ENCODE measurements around the gene KCNT1.

KCNT1 gene

GRCh38 chr9:135711881-135712280 lies 9.9 kb downstream of the KCNT1 start:
- Histone ChIP-seq H3K4me3 (ENCODE audit: low read depth, low read length) (no peak overlapping the region), H3K79me2 (ENCODE audit: control insufficient read depth, insufficient read depth, low read length, unreplicated experiment) (no peaks in the 10 kb centered on the region), H3K27ac (ENCODE audit: low read depth, low read length) (no peak overlapping the region), H2AFZ (ENCODE audit: low read length, unreplicated experiment) (no peak overlapping the region), H3K4me1 (ENCODE audit: control insufficient read depth, insufficient read depth, low read length, unreplicated experiment) (no peaks in the 10 kb centered on the region), H3K36me3 (ENCODE audit: insufficient read depth, low read length) (no peaks in the 10 kb centered on the region), H3K27me3 (ENCODE audit: insufficient read depth, low read length) (peaks cover 65% of the 10 kb centered on the region)

- no peaks in the 10 kb centered on the region for H3K4me1 ChIP-seq (ENCODE audit: control insufficient read depth, insufficient read depth, low read length, unreplicated experiment)
- no peak overlapping the region for H3K27ac ChIP-seq (ENCODE audit: low read depth, low read length)
- no peaks in the 10 kb centered on the region for H3K79me2 ChIP-seq (ENCODE audit: control insufficient read depth, insufficient read depth, low read length, unreplicated experiment)
- peaks cover 74% of the 10 kb centered on the region for H3K27me3 ChIP-seq (ENCODE audit: insufficient read depth, low read length)
- H3K4me3 ChIP-seq (ENCODE audit: low read depth, low read length) = no peak overlapping the region
- no peaks in the 10 kb centered on the region for H3K36me3 ChIP-seq (ENCODE audit: insufficient read depth, low read length)
- H2AFZ ChIP-seq (ENCODE audit: low read length, unreplicated experiment) = no peak overlapping the region
Observed at GRCh38 chr9:135712613-135713295, 10.8 kb downstream of the KCNT1 start.

- Histone ChIP-seq H3K27me3 (ENCODE audit: insufficient read depth, low read length) (peaks cover 66% of the 10 kb centered on the region), H3K4me1 (ENCODE audit: control insufficient read depth, insufficient read depth, low read length, unreplicated experiment) (peaks cover 4% of the 10 kb centered on the region), H3K79me2 (ENCODE audit: control insufficient read depth, insufficient read depth, low read length, unreplicated experiment) (no peaks in the 10 kb centered on the region), H2AFZ (ENCODE audit: low read length, unreplicated experiment) (no peak overlapping the region), H3K36me3 (ENCODE audit: insufficient read depth, low read length) (no peaks in the 10 kb centered on the region), H3K4me3 (ENCODE audit: low read depth, low read length) (no peak overlapping the region), H3K27ac (ENCODE audit: low read depth, low read length) (no peak overlapping the region)
Observed at GRCh38 chr9:135714242-135715055, 12.5 kb downstream of the KCNT1 start.

- peaks cover 66% of the 10 kb centered on the region for H3K27me3 ChIP-seq (ENCODE audit: insufficient read depth, low read length)
- no peak overlapping the region for H3K4me3 ChIP-seq (ENCODE audit: low read depth, low read length)
- no peaks in the 10 kb centered on the region for H3K36me3 ChIP-seq (ENCODE audit: insufficient read depth, low read length)
- no peak overlapping the region for H3K27ac ChIP-seq (ENCODE audit: low read depth, low read length)
- peaks cover 4% of the 10 kb centered on the region for H3K4me1 ChIP-seq (ENCODE audit: control insufficient read depth, insufficient read depth, low read length, unreplicated experiment)
- H2AFZ ChIP-seq (ENCODE audit: low read length, unreplicated experiment) = no peak overlapping the region
- no peaks in the 10 kb centered on the region for H3K79me2 ChIP-seq (ENCODE audit: control insufficient read depth, insufficient read depth, low read length, unreplicated experiment)
Observed at GRCh38 chr9:135715056-135715595, 13.1 kb downstream of the KCNT1 start.

GRCh38 chr9:135716045-135716444 lies 14.1 kb downstream of the KCNT1 start:
- Histone ChIP-seq H2AFZ (ENCODE audit: low read length, unreplicated experiment) (no peak overlapping the region), H3K36me3 (ENCODE audit: insufficient read depth, low read length) (no peaks in the 10 kb centered on the region), H3K4me1 (ENCODE audit: control insufficient read depth, insufficient read depth, low read length, unreplicated experiment) (peaks cover 4% of the 10 kb centered on the region), H3K4me3 (ENCODE audit: low read depth, low read length) (no peak overlapping the region), H3K27me3 (ENCODE audit: insufficient read depth, low read length) (peaks cover 66% of the 10 kb centered on the region), H3K79me2 (ENCODE audit: control insufficient read depth, insufficient read depth, low read length, unreplicated experiment) (no peaks in the 10 kb centered on the region), H3K27ac (ENCODE audit: low read depth, low read length) (no peak overlapping the region)

GRCh38 chr9:135717410-135717809 lies 15.4 kb downstream of the KCNT1 start:
- Histone ChIP-seq H2AFZ (ENCODE audit: low read length, unreplicated experiment) (no peak overlapping the region), H3K27me3 (ENCODE audit: insufficient read depth, low read length) (peaks cover 57% of the 10 kb centered on the region), H3K4me3 (ENCODE audit: low read depth, low read length) (no peak overlapping the region), H3K27ac (ENCODE audit: low read depth, low read length) (no peak overlapping the region), H3K4me1 (ENCODE audit: control insufficient read depth, insufficient read depth, low read length, unreplicated experiment) (peaks cover 4% of the 10 kb centered on the region), H3K79me2 (ENCODE audit: control insufficient read depth, insufficient read depth, low read length, unreplicated experiment) (no peaks in the 10 kb centered on the region), H3K36me3 (ENCODE audit: insufficient read depth, low read length) (no peaks in the 10 kb centered on the region)

GRCh38 chr9:135718616-135719015 lies 16.6 kb downstream of the KCNT1 start:
- H3K27me3 ChIP-seq (ENCODE audit: insufficient read depth, low read length) = peaks cover 45% of the 10 kb centered on the region
- H3K4me3 ChIP-seq (ENCODE audit: low read depth, low read length) = no peak overlapping the region
- no peak overlapping the region for H3K27ac ChIP-seq (ENCODE audit: low read depth, low read length)
- no peaks in the 10 kb centered on the region for H3K79me2 ChIP-seq (ENCODE audit: control insufficient read depth, insufficient read depth, low read length, unreplicated experiment)
- H2AFZ ChIP-seq (ENCODE audit: low read length, unreplicated experiment) = no peak overlapping the region
- no peaks in the 10 kb centered on the region for H3K36me3 ChIP-seq (ENCODE audit: insufficient read depth, low read length)
- peaks cover 4% of the 10 kb centered on the region for H3K4me1 ChIP-seq (ENCODE audit: control insufficient read depth, insufficient read depth, low read length, unreplicated experiment)

GRCh38 chr9:135719472-135719871 lies 17.5 kb downstream of the KCNT1 start:
- H3K79me2 ChIP-seq (ENCODE audit: control insufficient read depth, insufficient read depth, low read length, unreplicated experiment) = no peaks in the 10 kb centered on the region
- H3K27ac ChIP-seq (ENCODE audit: low read depth, low read length) = no peak overlapping the region
- H3K27me3 ChIP-seq (ENCODE audit: insufficient read depth, low read length) = peaks cover 40% of the 10 kb centered on the region
- H3K4me3 ChIP-seq (ENCODE audit: low read depth, low read length) = no peak overlapping the region
- peaks cover 8% of the 10 kb centered on the region for H3K4me1 ChIP-seq (ENCODE audit: control insufficient read depth, insufficient read depth, low read length, unreplicated experiment)
- H3K36me3 ChIP-seq (ENCODE audit: insufficient read depth, low read length) = no peaks in the 10 kb centered on the region
- H2AFZ ChIP-seq (ENCODE audit: low read length, unreplicated experiment) = no peak overlapping the region

GRCh38 chr9:135722365-135722764 lies 20.4 kb downstream of the KCNT1 start:
- no peaks in the 10 kb centered on the region for H3K36me3 ChIP-seq (ENCODE audit: insufficient read depth, low read length)
- no peak overlapping the region for H2AFZ ChIP-seq (ENCODE audit: low read length, unreplicated experiment)
- H3K4me1 ChIP-seq (ENCODE audit: control insufficient read depth, insufficient read depth, low read length, unreplicated experiment) = peaks cover 11% of the 10 kb centered on the region
- no peaks in the 10 kb centered on the region for H3K79me2 ChIP-seq (ENCODE audit: control insufficient read depth, insufficient read depth, low read length, unreplicated experiment)
- H3K27ac ChIP-seq (ENCODE audit: low read depth, low read length) = no peak overlapping the region
- H3K4me3 ChIP-seq (ENCODE audit: low read depth, low read length) = no peak overlapping the region
- H3K27me3 ChIP-seq (ENCODE audit: insufficient read depth, low read length) = peaks cover 23% of the 10 kb centered on the region

GRCh38 chr9:135724186-135724787 lies 22.3 kb downstream of the KCNT1 start:
- Histone ChIP-seq H3K4me1 (ENCODE audit: control insufficient read depth, insufficient read depth, low read length, unreplicated experiment) (peaks cover 7% of the 10 kb centered on the region), H3K27ac (ENCODE audit: low read depth, low read length) (no peak overlapping the region), H3K27me3 (ENCODE audit: insufficient read depth, low read length) (peaks cover 33% of the 10 kb centered on the region), H3K4me3 (ENCODE audit: low read depth, low read length) (no peak overlapping the region), H3K36me3 (ENCODE audit: insufficient read depth, low read length) (no peaks in the 10 kb centered on the region), H2AFZ (ENCODE audit: low read length, unreplicated experiment) (no peak overlapping the region), H3K79me2 (ENCODE audit: control insufficient read depth, insufficient read depth, low read length, unreplicated experiment) (no peaks in the 10 kb centered on the region)

Measured in ACC112 (cell line).